AG09309 (cell line): ENCODE data around the gene DEPDC5.
"Not testable (repeated sequence)": the region's sequence is repeated elsewhere in the genome, so short reads cannot be mapped to it uniquely, and the experiment has no call there.

Experiments used
- DNase-seq: peaks from one replicate; pipeline ENCODE4 v3.0.0-alpha.2; 2010; ENCODE audit warnings: low read depth
- H3K4me3 ChIP-seq: 2 replicates; pipeline ENCODE4 v1.5.1; 2011; ENCODE audit warnings: mild to moderate bottlenecking, low read depth, low read length, moderate library complexity; ENCODE audit not compliant: control insufficient read depth
- TF ChIP-seq, protein P1 (sequence below): IDR thresholded peaks from 2 replicates; pipeline ENCODE4 v1.5.1; 2011; ENCODE audit warnings: mild to moderate bottlenecking, low read depth, low read length, inconsistent platforms; ENCODE audit not compliant: insufficient read depth, control insufficient read depth; ENCODE audit errors: missing control alignments

Gene DEPDC5

GRCh38 chr22:31757265-31757664, 3.4 kb downstream of the DEPDC5 start:
- TF ChIP-seq, protein P1, sequence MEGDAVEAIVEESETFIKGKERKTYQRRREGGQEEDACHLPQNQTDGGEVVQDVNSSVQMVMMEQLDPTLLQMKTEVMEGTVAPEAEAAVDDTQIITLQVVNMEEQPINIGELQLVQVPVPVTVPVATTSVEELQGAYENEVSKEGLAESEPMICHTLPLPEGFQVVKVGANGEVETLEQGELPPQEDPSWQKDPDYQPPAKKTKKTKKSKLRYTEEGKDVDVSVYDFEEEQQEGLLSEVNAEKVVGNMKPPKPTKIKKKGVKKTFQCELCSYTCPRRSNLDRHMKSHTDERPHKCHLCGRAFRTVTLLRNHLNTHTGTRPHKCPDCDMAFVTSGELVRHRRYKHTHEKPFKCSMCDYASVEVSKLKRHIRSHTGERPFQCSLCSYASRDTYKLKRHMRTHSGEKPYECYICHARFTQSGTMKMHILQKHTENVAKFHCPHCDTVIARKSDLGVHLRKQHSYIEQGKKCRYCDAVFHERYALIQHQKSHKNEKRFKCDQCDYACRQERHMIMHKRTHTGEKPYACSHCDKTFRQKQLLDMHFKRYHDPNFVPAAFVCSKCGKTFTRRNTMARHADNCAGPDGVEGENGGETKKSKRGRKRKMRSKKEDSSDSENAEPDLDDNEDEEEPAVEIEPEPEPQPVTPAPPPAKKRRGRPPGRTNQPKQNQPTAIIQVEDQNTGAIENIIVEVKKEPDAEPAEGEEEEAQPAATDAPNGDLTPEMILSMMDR: no peak
- no peak for DNase-seq
- H3K4me3 ChIP-seq: no peak overlapping the region

DNA sequence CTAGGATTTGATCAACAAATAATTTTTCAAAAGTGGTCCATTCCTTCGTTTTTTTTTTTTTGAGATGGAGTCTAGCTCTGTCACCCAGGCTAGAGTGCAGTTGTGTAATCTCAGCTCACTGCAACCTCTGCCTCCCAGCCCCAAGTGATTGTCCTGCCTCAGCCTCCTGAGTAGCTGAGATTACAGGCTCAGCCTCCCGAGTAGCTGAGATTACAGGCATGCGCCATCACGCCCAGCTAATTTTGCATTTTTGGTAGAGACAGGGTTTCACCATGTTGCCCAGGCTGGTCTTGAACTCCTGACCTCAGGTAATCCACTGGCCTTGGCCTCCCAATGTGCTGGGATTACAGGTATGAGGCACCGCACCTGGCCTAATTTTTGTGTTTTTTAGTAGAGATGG, 5.0 kb downstream of the DEPDC5 start:
- DNase-seq, H3K4me3 ChIP-seq: not testable (repeated sequence)

DNA sequence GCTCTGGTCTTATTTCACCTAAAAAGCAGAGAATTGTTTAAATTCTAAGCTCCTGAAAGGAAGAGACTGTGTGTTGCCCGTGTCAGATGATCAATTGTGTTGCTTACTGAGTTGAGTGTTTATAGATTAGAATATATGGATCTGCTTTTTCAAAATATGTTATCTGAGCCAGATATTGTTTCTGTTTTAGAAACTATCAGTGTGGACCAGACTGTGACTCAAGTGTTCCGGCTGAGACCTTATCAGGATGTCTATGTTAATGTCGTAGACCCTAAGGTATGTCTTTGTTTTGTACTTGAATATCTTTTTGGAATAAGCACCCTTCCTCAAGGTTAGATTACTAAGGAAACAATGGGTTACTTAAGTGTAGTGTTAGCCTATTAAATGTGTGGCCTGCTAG, 11.0 kb downstream of the DEPDC5 start:
- TF ChIP-seq, protein P1: no peak
- no peak for DNase-seq

GRCh38 chr22:31768422-31769059, 14.7 kb downstream of the DEPDC5 start:
- H3K4me3 ChIP-seq: no peak overlapping the region
- no peak for DNase-seq
- TF ChIP-seq, protein P1: no peak

More for the DNA sequence above, 11.0 kb downstream of the DEPDC5 start:
- no peak overlapping the region for H3K4me3 ChIP-seq

DNA sequence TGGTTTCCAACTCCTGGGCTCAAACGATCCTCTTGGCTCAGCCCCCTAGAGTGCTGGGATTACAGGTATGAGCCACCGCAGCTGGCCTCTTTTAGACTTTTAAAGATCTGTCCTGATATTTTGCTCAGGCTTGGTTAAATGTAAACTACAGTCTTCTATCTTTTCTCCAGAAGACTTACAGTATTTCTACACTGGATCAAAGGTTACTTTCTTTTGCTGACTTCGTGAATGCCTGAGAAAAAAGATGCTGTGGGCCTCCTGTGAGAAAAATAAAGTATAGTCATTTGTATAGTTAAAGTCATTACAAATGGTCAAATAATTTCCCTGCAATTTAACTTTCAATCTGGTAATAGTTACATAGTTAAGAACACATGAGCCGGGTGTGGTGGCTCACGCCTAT, 19.6 kb downstream of the DEPDC5 start:
- TF ChIP-seq, protein P1: no peak
- no peak for DNase-seq
- H3K4me3 ChIP-seq: no peak overlapping the region

DNA sequence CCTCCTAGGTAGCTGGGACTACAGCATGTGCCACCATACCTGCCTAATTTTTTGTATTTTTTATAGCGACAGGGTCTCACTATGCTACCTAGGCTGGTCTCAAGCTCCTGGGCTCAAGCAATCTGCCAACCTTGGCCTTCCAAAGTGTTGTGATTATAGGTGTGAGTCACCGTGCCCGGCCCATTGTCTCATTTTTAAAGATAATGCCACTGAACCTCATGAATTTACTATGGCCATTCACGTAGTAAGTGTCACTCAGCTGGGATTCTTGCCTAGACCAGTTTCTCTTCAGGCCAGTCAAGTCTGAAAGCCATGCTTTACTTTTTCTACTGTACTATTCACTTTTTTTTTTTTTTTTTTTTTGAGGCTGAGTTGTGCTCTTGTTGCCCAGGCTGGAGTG, 22.4 kb downstream of the DEPDC5 start:
- no peak for DNase-seq
- H3K4me3 ChIP-seq: no peak overlapping the region
- TF ChIP-seq, protein P1: no peak

DNA sequence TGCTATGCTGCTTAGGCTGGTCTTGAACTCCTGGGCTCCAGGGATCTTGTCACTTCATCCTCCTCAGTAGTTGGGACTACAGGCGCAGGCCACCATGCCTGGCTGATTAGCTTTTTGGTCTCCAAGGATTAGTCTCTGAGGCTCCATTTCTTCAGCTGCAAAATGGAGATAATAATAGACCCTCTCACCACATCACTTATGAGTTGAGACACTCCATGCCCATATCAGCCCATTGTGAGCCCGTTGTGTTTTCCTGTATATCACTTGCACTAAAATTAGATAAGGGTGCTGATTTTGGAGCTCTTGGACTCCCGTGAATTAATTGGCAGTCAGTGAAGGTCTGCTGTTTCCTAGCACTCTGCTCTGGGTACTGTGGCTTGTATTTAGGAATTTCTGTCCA, 36.0 kb downstream of the DEPDC5 start:
- TF ChIP-seq, protein P1: no peak
- H3K4me3 ChIP-seq: no peak overlapping the region

More for the DNA sequence above, 36.0 kb downstream of the DEPDC5 start:
- DNase-seq: no peak
